Globus pallidus (tissue), 1 donor: ENCODE results near the gene CD160.
"Not testable (repeated sequence)": the region's sequence is repeated elsewhere in the genome, so short reads cannot be mapped to it uniquely, and the experiment has no call there.

Experiments
- DNase-seq: peaks from one replicate; pipeline ENCODE4 v3.0.0-alpha.2; 2015; ENCODE audit warnings: low spot score

CD160 gene

DNA sequence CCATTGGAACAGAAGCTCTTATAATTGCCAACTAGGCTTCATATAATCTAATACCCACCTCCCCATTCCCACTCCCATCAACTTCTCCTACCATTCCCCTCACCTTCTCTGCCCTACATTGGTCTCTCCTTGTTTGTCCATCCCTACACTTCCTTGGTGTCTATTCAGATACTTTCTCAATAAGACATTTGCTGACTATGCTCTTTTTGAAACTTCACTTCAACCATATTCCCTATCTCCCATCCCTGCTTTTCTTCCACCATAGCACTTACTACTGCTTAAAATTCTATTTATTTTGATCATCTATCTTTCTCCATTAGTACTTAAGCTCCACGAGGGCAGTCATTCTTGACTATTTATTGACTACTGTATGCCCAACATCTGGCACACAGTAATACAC, 40.4 kb downstream of the CD160 start:
- no peak for DNase-seq

DNA sequence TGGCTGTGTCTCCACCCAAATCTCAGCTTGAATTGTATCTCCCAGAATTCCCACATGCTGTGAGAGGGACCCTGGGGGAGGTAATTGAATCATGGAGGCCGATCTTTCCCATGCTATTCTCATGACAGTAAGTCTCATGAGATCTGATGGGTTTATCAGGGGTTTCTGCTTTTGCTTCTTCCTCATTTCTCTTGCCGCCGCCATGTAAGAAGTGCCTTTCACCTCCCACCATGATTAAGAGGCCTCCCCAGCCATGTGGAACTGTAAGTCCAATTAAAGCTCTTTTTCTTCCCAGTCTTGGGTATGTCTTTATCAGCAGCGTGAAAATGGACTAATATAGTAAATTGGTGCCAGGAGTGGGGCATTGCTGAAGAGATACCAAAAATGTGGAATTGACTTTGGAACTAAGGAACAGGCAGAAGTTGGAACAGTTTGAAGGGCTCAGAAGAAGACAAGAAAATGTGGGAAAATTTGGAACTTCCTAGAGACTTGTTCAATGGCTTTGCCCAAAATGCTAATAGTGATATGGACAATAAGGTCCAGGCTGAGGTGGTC, 41.2 kb downstream of the CD160 start:
- not testable (repeated sequence) for DNase-seq

DNA sequence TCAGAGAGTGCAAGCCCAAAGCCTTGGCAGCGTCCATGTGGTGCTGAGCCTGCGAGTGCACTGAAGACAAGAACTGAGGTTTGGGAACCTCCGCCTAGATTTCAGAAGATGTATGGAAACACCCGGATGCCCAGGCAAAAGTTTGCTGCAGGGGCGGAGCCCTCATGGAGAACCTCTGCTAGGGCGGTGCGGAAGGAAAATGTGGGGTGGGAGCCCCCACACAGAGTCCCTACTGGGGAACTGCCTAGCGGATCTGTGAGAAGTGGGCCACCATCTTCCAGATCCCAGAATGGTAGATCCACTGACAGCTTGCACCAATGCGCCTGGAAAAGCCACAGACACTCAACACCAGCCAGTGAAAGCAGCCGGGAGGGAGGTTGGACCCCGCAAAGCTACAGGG, 42.2 kb downstream of the CD160 start:
- not testable (repeated sequence) for DNase-seq

DNA sequence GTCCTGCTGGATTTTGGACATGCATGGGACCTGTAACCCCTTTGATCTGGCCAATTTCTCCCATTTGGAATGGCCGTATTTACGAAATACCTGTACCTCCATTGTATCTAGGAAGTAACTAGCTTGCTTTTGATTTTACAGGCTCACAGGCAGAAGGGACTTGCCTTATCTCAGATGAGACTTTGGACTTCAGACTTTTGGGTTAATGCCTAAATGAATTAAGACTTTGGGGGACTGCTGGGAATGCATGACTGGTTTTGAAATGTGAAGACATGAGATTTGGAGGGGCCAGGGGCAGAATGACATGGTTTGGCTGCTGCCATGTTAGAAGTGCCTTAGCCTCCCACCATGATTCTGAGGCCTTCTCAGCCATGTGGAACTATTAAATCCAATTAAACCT, 42.7 kb downstream of the CD160 start:
- not testable (repeated sequence) for DNase-seq

DNA sequence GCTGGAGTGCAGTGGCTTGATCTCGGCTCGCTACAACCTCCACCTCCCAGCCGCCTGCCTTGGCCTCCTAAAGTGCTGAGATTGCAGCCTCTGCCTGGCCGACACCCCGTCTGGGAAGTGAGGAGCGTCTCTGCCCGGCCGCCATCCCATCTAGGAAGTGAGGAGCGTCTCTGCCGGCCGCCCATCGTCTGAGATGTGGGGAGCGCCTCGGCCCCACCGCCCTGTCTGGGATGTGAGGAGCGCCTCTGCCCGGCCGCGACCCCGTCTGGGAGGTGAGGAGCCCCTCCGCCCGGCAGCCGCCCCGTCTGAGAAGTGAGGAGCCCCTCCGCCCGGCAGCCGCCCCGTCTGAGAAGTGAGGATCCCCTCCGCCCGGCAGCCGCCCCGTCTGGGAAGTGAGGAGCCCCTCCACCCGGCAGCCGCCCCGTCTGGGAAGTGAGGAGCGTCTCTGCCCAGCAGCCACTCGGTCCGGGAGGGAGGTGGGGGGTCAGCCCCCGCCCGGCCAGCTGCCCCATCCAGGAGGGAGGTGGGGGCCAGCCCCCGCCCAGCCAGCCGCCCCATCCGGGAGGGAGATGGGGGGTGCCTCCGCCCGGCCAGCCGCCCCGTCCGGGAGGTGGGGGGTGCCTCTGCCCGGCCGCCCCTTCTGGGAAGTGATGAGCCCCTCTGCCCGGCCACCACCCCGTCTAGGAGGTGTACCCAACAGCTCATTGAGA, 45.1 kb downstream of the CD160 start:
- not testable (repeated sequence) for DNase-seq

DNA sequence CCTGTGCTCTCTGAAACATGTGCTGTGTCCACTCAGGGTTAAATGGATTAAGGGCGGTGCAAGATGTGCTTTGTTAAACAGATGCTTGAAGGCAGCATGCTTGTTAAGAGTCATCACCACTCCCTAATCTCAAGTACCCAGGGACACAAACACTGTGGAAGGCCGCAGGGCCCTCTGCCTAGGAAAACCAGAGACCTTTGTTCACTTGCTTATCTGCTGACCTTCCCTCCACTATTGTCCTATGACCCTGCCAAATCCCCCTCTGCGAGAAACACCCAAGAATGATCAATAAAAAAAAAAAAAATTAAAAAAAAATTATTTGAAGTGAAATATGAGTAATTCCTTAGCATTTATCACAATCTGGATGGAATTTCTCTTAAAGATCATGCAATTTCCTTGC, 45.8 kb downstream of the CD160 start:
- DNase-seq = not testable (repeated sequence)

DNA sequence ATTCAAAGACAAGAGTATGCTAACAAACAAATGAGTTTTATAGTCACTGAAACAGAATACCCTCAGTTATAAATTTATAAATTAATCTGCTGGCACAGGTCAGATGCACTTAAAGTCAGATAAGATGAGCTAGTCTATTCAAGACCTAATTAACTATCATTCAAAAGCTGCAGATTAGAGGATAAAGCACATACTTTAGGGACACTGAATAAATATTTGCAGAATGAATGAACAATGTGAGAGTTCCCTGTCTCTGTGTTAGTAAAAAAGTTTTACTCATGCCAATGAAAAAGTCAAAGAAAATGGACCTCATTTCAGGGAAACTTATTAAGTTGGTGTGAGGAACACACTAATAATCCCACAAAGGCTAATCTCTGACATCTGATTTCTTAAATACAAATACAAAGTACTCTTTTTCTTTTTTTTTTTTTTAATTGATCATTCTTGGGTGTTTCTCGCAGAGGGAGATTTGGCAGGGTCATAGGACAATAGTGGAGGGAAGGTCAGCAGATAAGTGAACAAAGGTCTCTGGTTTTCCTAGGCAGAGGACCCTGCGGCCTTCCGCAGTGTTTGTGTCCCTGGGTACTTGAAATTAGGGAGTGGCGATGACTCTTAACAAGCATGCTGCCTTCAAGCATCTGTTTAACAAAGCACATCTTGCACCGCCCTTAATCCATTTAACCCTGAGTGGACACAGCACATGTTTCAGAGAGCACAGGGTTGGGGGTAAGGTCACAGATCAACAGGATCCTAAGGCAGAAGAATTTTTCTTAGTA, 46.5 kb downstream of the CD160 start:
- DNase-seq = not testable (repeated sequence)

DNA sequence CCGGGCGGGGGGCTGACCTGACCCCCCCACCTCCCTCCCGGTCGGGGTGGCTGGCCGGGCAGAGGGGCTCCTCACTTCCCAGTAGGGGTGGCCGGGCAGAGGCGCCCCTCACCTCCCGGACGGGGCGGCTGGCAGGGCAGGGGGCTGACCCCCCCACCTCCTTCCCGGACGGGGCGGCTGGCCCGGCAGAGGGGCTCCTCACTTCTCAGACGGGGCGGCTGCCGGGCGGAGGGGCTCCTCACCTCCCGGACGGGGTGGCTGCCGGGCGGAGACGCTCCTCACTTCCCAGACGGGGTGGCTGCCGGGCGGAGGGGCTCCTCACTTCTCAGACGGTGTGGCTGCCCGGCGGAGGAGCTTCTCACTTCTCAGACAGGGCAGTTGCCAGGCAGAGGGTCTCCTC, 47.6 kb downstream of the CD160 start:
- not testable (repeated sequence) for DNase-seq

DNA sequence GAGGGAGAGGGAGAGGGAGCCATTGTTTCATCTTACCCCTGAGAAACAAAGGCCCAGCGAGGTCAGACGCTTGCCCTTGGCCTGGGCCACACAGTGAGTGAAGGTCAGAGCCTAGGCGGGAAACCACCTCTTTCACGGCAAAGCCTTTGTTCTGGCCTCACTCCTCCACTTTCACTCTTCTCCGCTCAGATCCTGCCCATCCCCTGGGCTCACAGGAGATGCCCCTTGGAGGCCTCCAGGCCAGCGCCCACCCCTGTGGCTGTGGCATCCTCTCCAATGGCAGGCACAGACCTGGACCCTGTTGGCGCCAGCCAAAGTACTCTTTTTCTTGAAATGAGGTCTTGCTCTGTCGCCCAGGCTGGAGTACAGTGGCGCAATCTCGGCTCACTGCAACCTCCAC, 48.7 kb downstream of the CD160 start:
- not testable (repeated sequence) for DNase-seq

DNA sequence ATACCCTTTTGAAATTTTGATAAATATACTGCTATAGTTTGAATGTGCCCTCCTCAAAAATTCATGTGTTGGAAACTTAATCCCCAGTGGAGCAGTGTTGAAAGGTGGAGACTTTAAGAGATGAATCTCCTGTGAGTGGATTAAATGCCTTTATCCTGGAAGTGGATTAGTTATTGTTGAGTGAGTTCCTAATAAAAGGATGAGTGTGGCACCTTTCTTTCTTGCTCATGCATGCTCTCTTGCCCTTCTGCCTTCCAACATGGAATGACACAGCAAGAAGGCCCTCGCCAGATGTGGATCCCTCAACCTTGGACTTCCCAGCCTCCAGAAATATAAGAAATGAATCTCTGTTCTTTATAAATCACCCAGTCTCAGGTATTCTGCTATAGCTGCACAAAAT, 51.8 kb downstream of the CD160 start:
- no peak for DNase-seq

DNA sequence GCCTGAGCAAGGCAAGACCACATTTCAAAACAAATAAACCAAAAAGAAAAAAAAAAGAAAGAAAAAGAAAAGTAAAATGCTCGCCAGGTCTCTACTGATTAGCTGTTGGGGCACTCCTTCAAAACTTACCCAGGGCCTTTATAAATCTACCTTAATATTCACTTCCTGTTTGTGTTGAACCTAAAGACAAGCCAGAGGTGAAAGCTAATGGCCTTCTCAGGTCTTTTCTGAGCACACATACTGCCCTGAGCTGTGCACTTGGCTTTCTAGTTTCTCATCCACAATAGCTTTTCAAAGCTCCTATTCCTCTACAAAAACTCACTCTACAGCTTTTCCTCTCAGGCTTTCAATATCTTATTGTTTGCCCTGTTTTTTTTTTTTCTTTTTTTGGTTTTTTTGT, 54.1 kb downstream of the CD160 start:
- DNase-seq = no peak

DNA sequence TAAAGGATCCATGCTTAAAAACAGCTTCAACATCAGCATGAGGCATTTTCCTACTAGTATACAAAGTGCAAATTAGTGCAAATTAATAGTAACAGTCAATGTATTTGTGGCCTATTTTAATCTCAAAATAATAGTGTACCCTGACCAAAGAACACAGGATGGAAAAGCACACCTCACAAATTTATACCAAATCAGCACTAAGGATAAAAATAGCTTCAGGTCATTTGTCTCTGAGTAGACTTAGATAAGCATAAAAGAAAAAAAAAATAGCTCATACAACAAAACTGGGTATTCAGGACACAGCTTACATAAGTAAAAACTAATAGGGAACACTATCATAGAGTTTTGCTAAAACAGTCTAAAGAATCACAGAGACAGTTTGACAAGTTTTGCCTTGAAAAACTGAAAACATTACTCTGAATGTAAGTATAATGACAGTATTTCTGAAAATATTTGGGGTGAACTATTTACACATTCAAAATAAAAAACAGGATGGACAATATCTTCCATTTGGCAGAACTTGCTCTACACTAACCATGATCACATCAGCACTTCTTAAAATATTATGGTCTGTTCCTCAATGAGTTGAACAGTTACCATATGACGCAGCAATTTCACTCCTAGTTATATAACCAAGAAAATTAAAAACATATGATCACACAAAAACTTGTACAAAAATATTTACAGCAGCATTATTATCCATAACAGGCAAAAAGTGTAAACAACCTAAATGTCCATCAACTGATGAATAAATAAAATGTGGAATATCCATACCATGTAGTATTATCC, 58.3 kb downstream of the CD160 start:
- no peak for DNase-seq

DNA sequence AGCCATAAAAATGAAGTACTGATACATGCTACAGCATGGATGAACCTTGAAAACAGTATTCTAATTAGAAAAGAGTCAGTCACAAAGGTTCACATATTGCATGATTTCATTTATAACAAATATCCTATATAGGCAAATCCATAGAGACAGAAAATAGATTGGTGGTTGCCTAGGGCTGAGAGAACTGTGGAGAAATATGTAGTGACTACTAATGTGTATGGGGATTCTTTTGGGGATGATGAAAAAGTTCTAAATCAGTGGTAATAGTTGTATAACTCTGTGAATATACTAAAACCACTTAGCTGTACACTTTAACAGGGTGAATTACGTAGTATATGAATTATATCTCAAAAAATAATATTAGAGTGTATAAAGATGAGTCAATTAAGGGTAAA, 58.8 kb downstream of the CD160 start:
- no peak for DNase-seq

DNA sequence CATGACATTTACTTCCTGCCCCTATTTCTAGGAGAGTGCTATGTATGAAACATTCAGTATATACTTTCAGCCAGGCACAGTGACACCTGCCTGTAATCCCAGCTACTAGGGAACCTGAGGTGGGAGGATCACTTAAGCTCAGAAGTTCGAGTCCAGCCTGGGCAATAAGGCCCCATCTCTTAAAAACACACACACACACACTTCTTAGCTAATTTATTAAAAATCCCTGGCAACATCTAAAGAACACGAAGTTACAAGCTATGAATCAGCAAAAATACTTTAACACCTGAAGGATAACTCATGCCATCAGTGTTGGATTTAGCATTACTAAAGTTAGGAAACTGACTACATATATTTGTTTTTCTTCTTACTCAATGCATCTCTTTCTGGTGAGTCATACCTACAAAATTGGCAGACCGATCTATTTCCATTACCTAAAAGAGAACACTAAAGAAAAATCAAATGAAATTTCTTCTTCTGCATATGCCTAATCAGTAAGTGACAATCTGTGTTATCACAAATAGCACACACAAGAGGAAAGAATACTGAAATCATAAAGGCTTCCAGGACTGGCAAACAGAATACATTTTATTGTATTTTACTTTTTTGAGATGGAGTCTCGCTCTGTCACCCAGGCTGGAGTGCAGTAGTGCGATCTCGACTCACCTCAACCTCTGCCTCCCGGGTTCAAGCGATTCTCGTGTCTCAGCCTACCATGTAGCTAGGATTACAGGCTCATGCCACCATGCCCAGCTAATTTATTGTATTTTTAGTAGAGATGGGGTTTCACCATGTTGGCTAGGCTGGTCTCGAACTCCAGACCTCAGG, 63.2 kb downstream of the CD160 start:
- no peak for DNase-seq

DNA sequence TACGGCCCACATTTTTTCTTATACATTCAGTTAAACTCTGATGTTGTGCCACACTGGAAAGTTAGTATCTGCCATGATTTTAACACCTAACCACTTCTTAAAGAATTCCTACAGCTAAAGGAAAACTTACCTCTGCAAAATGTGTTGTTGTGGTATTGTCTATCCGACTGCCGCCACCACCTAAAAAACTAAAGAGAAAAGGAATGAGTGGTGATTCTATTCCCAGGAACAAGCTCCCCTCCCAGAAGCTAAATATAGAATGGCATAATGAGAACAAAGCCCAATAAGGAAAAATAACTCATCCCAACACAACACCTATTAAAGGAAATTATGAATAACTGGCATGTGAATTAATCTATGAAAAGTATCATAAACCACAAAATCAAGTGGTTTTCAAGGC, 65.1 kb downstream of the CD160 start:
- DNase-seq = no peak

DNA sequence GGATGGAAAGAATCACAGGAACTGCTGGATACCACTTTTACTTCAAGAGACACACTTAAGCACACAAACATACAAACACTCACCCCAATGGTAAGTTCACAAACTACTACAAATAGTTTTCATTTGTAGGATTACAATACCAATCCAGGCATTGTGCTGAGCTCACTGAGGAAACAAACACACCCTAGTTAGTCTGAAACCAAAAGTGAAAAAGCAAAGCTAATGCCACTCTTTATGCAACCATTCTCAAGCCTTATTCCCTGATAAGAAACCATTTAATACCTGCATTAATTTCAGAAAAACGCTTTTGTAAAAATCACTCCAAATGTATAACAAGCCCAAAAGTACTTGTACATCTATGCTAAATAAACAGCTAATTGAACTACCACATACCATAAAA, 66.2 kb downstream of the CD160 start:
- DNase-seq = no peak

DNA sequence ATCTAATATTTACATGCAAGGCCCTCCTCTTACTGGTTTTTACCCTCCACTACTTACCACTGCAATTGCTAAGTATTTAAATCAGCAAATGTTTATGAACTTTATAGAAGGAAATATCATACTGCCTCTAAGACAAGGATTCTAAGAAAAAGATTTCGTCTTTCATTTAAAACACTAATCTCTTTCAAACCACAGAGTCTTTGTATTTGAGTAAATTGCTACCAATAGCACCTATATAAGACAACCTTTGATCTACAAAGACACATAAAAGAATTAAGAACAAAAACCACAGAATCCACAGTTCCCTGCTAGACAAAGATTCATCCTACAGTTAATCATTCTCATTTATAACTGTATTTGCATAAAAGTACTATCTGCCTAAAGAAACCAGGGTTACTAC, 67.0 kb downstream of the CD160 start:
- DNase-seq = no peak

DNA sequence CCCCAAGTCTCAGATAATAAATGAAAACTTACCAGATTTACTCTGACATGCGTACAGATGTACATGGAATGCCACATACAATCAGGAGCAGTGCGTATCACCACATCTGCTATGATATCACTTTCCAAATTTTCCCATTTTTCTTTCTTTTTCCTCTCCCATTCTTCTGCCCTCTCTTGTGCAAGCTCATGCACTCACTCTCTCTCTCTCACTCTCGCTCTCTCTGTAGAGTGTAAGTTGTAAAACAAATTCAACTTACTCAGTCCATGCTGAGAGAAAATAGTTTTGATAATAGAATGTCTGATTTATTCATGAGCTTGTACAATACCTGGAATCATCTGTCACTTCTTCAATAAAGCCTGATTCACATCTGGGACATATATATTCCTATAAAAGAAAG, 69.3 kb downstream of the CD160 start:
- no peak for DNase-seq
